IPS DF 6.9 (cell line): ENCODE data around the gene C5orf63.

Experiments used
- DNase-seq: peaks from one replicate; pipeline ENCODE4 v3.0.0-alpha.2; 2013; ENCODE audit warnings: low read depth, low spot score
- H3K27ac ChIP-seq: one replicate; pipeline ENCODE4 v1.5.1; 2013; ENCODE audit warnings: low read length, control low read depth
- H3K27me3 ChIP-seq: 2 replicates; pipeline ENCODE4 v1.6.1; 2013; ENCODE audit warnings: mild to moderate bottlenecking, low read length; ENCODE audit not compliant: control insufficient read depth, insufficient read depth
- H3K36me3 ChIP-seq: 2 replicates; pipeline ENCODE4 v1.6.1; 2013; ENCODE audit warnings: low read length; ENCODE audit not compliant: control insufficient read depth, insufficient read depth
- H3K4me1 ChIP-seq: 2 replicates; pipeline ENCODE4 v1.6.1; 2013; ENCODE audit warnings: low read length; ENCODE audit not compliant: control insufficient read depth, insufficient read depth
- H3K4me3 ChIP-seq: 2 replicates; pipeline ENCODE4 v1.5.1; 2013; ENCODE audit warnings: mild to moderate bottlenecking, low read length
- H3K9me3 ChIP-seq: 2 replicates; pipeline ENCODE4 v1.6.1; 2013; ENCODE audit warnings: low read length, inconsistent platforms; ENCODE audit not compliant: control insufficient read depth, insufficient read depth
- WGBS: extraction: QIAGEN DNeasy Blood & Tissue Kit; methylation state at CpG from one replicate; pipeline ENCODE4 v1.1.7; 2013; ENCODE audit warnings: mixed read lengths, missing lambda C conversion rate; ENCODE audit not compliant: insufficient read length, insufficient coverage; 5-methylcytosine and 5-hydroxymethylcytosine counted together

The C5orf63 gene

DNA sequence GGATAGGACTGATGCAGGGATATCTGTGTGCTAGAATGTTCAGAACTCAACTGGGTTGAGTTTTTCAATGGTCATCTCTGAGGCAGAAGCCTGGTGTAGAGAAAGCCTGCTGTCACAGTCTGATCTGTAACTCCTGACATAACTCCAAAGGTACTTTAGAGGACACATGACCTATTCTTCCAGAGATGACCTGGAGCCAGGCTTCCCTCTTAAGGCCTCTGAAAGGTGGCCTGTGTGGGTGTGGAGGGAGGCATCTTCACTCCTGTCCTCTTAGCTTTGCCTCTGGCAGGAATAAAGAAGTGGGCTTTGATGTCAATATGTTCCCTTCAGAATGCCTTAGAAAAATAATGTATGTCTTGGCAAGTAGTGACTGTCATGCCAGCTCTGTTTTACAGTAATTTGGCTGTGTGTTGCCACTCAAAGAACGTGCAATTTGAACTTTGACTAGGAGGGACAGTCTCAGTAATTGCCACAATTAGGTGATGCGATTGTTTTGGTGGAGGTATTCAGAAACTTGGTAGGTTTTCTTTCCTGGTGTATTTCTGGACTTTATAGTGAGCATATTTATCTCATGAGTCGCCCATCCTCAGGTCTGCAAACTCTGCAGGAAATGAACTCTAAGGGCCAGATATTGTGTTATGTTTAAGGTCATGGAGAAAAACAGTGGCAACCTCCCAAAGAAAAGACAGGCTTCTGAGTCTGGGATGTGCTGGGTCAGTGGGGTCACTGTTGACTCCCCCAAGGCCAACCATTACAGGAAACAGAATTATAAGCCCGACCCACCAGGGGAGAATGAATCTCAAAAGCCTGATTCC lies 3.2 kb upstream of the C5orf63 start:
- Histone ChIP-seq H3K4me1 (peaks cover 5% of the 10 kb centered on the region), H3K9me3 (no peaks in the 10 kb centered on the region), H3K36me3 (no peaks in the 10 kb centered on the region), H3K27me3 (no peaks in the 10 kb centered on the region), H3K27ac (no peak overlapping the region), H3K4me3 (no peak overlapping the region)
- DNase-seq = no peak
- WGBS = no CpG with 5 or more reads among the region's 4 CpGs

DNA sequence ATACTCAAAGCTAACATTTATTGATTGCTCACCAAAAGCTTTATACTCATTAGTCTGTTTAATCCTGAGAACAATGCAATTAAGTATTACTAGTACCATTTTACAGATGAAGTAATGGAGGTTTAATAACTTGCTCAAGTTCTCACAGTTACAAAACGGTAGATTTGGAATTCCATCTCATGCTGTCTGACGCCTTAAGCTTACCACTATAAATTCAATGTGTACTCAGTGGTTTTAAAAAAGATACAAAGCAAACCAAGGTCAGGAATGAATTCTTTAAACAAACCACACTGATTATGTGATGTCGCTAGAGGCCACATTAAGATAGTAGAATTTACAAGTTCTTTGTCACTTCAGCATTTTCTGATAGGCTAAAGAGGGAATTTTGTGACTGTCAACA lies 1.2 kb upstream of the C5orf63 start:
- no peak for DNase-seq
- no peak overlapping the region for H3K27ac ChIP-seq
- no CpG with 5 or more reads among the region's 3 CpGs for WGBS
- H3K9me3 ChIP-seq = no peaks in the 10 kb centered on the region
- no peak overlapping the region for H3K4me3 ChIP-seq
- H3K4me1 ChIP-seq = peaks cover 5% of the 10 kb centered on the region
- H3K27me3 ChIP-seq = no peaks in the 10 kb centered on the region
- no peaks in the 10 kb centered on the region for H3K36me3 ChIP-seq

GRCh38 chr5:127070243-127070642 lies 3.1 kb downstream of the C5orf63 start:
- no peak overlapping the region for H3K4me3 ChIP-seq
- no peaks in the 10 kb centered on the region for H3K27me3 ChIP-seq
- no peak for DNase-seq
- H3K9me3 ChIP-seq = no peaks in the 10 kb centered on the region
- no CpG with 5 or more reads among the region's 2 CpGs for WGBS
- H3K36me3 ChIP-seq = no peaks in the 10 kb centered on the region
- peaks cover 2% of the 10 kb centered on the region; the same call in 1 of the 2 replicates for H3K4me1 ChIP-seq
- no peak overlapping the region for H3K27ac ChIP-seq

- Histone ChIP-seq H3K36me3 (no peaks in the 10 kb centered on the region), H3K4me1 (peaks cover 2% of the 10 kb centered on the region; the same call in 1 of the 2 replicates), H3K27me3 (no peaks in the 10 kb centered on the region), H3K9me3 (no peaks in the 10 kb centered on the region), H3K27ac (no peak overlapping the region), H3K4me3 (no peak overlapping the region)
- no CpG with 5 or more reads among the region's 2 CpGs for WGBS
- DNase-seq = no peak
These were observed 4.6 kb downstream of the C5orf63 start for GRCh38 chr5:127068493-127069214.

GRCh38 chr5:127066721-127067120 lies 6.6 kb downstream of the C5orf63 start:
- Histone ChIP-seq H3K9me3 (no peaks in the 10 kb centered on the region), H3K27me3 (no peaks in the 10 kb centered on the region), H3K4me1 (no peaks in the 10 kb centered on the region), H3K27ac (no peak overlapping the region), H3K36me3 (no peaks in the 10 kb centered on the region), H3K4me3 (no peak overlapping the region)
- no peak for DNase-seq

DNA sequence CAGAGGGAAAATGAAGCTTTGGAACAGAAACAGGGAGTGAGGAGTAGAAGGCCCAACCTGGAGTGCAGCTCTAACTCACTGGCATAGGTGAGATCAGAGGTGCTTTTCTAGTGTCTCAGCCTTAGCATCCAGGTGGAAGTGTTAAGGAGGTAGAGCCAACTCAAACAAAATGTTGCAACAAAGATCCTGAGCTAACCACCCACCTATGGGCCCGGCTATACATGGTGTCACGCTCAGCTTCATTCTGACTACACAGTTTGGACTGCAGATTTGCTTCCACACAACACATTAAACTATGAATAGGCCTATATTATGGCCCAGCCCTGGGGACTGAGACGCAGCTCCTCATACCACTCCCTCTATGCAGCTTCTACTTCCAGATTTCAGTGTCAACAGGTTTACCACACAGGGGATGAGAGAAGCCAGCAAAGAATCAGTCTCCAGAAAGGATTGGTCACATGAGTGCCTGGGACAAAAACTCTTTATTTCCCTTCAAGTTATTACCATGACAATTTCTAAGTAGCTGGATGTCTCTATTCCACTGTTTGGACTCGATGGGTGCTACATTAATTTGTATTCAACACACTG lies 9.0 kb downstream of the C5orf63 start:
- Histone ChIP-seq H3K4me1 (no peaks in the 10 kb centered on the region), H3K27ac (no peak overlapping the region)
- WGBS = no CpG with 5 or more reads among the region's 4 CpGs

DNA sequence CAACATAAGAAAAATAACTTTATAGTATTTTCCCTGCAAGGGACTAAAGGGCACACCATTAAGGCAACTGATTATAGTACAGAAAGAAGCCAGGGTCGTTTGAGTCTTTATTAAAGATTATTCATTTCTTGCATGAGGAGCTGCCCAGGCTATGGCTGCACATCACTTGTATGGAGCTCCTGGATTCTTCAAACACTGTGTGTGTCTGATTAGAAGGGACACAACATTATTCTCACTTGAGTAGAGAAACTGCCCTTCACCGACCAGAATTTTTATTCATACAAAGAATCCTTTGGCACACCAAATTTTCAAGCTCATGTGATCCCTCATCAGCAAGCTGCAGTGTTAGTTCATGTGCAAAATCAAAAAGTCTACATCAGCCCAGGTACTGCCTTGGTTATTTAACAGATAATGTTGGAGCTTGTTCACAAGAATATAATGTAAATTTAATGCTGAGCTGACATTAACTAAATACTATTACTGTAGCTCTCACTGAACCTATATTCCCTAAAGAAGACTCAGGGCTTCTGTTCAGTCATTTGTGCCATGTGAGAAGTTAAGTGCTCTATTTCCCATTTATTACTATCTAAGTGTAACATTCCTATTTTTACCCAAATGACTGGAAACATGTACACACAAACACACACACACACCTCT lies 9.9 kb downstream of the C5orf63 start:
- Histone ChIP-seq H3K4me3 (no peak overlapping the region), H3K9me3 (no peaks in the 10 kb centered on the region), H3K36me3 (no peaks in the 10 kb centered on the region), H3K27me3 (no peaks in the 10 kb centered on the region), H3K27ac (no peak overlapping the region), H3K4me1 (no peaks in the 10 kb centered on the region)
- no CpG with 5 or more reads among the region's 2 CpGs for WGBS
- DNase-seq = no peak

More for the DNA sequence above, 9.0 kb downstream of the C5orf63 start:
- Histone ChIP-seq H3K4me3 (no peak overlapping the region), H3K27me3 (no peaks in the 10 kb centered on the region), H3K36me3 (no peaks in the 10 kb centered on the region), H3K9me3 (no peaks in the 10 kb centered on the region)
- DNase-seq = no peak

- H3K9me3 ChIP-seq = no peaks in the 10 kb centered on the region
- WGBS = no CpG with 5 or more reads among the region's 1 CpG
- DNase-seq = no peak
- no peak overlapping the region for H3K27ac ChIP-seq
- H3K36me3 ChIP-seq = no peaks in the 10 kb centered on the region
- no peaks in the 10 kb centered on the region for H3K27me3 ChIP-seq
- H3K4me1 ChIP-seq = no peaks in the 10 kb centered on the region
- no peak overlapping the region for H3K4me3 ChIP-seq
These were observed 11.3 kb downstream of the C5orf63 start for GRCh38 chr5:127061956-127062355.

DNA sequence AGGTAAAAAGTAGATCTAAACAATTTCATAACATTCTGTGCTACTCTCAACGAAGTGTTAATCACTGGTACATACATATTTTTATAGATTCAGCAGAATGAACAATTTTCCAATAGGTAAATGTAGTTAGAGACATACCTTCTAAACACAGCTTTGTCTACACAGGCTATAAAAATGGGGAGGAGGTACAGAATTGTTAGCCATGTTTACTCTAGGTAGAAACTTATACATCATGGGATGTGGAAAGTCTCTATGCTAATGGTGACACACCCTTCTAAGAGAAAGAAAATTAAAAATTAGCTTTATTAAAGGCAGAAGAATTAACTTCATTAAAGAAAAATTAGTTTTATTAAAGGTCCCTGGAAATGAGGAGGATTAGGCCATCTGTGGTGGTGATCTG lies 11.8 kb downstream of the C5orf63 start:
- H3K4me3 ChIP-seq = no peak overlapping the region
- H3K36me3 ChIP-seq = no peaks in the 10 kb centered on the region
- no peak overlapping the region for H3K27ac ChIP-seq
- no peaks in the 10 kb centered on the region for H3K27me3 ChIP-seq
- no peak for DNase-seq
- no CpG with 5 or more reads among the region's 1 CpG for WGBS
- H3K9me3 ChIP-seq = no peaks in the 10 kb centered on the region
- no peaks in the 10 kb centered on the region for H3K4me1 ChIP-seq

- H3K36me3 ChIP-seq = no peaks in the 10 kb centered on the region
- no peak overlapping the region for H3K4me3 ChIP-seq
- WGBS = no CpG with 5 or more reads among the region's 1 CpG
- 0 out of 2 replicates have a peak, but pooled peaks cover 1% of the 10 kb centered on the region for H3K9me3 ChIP-seq
- DNase-seq = no peak
- no peaks in the 10 kb centered on the region for H3K4me1 ChIP-seq
- no peaks in the 10 kb centered on the region for H3K27me3 ChIP-seq
- H3K27ac ChIP-seq = no peak overlapping the region
These were observed 12.8 kb downstream of the C5orf63 start for GRCh38 chr5:127060470-127060985.
